Sciatic nerve (tissue), 2 donors: Measurements from ENCODE around the gene PSME1. TPM values are rescaled to one million over a fixed set of nuclear protein-coding genes. Genes with fewer than 3 reads are reported as not detected.

ENCODE experiments used
- ATAC-seq: fragments of 200-7000 bp; cut with Tn5 transposase; one replicate; pipeline ENCODE4 v1.9.1; 2020; ENCODE audit warnings: mild to moderate bottlenecking, moderate library complexity
- DNase-seq: peaks from one replicate; pipeline ENCODE4 v3.0.0-alpha.2; 2020; ENCODE audit warnings: low spot score
- intact Hi-C: fragments of 100-400 bp; cut with DNase I; formaldehyde crosslinking; loops from one replicate; pipeline ENCODE4 v1.14.2; 2022
- total RNA-seq: library from RNA; stranded (reverse); fragmentation: NEBNext Ultra II Directional; extraction: Animal tissue kit (Norgen Biotek cat#: 25700); gene quantifications from one replicate; pipeline ENCODE4 v1.2.1, GENCODE V29; 2021
- donor health status: DM: no; HTN: no; CAD: no.
- donor health status: DM: no; HTN: no; CAD: no.

Gene PSME1
- 116 TPM for total RNA-seq

DNA sequence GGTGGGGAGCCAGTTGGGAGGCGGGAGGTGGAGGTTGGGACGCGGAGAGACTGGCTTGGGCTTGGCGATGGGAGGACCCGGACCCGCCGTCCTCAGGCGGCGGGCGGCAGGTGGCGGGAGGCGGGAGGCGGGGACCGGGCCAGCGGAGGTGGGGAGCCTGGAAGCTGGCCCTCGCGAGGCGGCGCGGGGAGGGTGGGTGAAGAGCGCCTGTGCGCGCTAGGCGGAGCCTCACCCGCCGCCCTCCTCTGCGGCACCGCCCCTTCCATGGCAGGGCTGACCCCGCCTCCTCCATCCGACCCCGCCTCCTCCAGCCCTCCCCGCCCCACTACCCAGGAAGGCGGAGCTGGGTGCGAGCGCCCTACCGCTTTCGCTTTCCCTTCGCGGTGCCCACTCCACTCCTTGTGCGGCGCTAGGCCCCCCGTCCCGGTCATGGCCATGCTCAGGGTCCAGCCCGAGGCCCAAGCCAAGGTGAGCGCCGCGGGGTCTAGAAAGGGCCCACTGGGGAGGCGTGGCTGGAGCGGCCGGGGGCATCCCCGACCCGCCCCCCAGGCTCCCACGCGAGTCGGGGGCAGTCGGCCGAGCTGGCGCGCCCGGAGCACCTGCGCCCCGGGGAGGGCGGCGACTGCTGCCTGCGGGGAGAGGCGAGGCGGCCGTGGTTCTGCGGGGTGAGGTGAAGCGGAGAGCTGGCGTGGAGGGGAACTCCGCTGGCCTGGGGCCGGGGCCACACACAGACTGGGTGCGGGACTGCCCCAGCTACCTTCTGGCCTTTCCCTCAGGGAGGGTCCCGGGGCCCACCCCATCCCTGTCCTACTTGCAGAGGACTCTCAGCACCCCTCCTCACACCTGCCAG lies at the start of gene PSME1:
Gene PSME1, plus strand, starts transcription at position 361 of the 850 bp plus-strand sequence. Its CDS starts 69 bp downstream, at position 430.
- DNase-seq (peak; percentile 96), ATAC-seq (peak; percentile 98)
- intact Hi-C loops: no loop called here

DNA sequence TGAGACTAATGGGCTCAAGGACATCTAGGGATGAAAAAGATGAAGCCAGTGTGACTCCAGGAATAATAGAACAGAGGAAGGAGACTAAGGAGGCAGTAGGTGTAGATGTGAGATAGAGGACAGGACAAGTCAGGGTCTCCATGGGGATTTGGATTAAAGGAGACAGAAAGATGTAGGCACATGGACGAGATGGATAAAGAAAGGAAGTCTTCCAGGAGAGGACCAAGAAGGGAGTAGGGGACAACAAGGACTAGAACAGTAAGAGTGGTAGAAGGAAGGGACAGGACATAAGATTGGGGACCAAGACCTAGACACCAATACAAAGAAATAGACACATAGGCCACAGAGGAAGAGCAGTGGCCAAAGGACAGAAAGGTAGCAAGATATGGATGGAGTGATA lies 49.0 kb upstream of the PSME1 start:
- DNase-seq (no peak), ATAC-seq (no peak)
- intact Hi-C loops: no loop called here

DNA sequence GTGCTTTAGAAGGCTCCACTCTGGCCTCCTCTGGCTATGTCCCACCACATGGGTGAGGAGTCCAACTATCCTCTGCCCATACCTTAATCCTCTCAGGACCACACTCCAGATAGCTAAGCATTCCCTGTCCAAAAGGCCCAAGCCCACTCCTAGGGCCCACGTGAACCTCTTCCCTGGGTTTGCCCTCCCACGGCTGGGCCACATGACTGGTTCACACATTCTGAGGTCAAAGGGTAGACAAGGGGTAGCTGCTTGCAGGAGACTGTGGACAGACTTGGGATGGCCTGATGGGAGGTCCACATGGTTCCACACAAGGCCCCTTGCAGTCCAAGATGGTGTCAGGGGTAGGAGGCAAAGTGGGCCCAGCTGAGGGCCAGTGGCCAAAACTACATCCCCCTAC lies 47.9 kb upstream of the PSME1 start:
- intact Hi-C loops: no loop called here
- ATAC-seq (no peak), DNase-seq (no peak)

DNA sequence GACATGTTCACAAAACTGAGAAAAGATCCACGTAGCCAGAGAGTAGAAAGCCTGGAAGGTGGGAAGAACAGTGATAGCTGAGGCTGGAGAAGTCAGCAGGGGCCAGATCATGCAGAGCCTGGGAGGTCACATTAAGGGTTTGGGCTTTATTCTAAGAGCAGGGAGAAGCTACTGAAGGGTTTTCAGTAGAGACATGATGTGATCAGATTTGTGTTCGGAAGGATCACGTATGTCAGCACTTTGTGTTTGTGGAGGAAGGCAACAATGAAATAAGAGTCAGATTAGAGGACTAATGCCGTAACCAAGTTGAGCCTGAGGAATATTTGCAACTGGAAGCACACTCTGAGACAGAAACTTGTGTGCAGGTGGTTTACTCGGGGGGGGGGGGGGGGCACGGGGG lies 46.1 kb upstream of the PSME1 start:
- no peak for ATAC-seq
- intact Hi-C loops: no loop called here
- no peak for DNase-seq

GRCh38 chr14:24092110-24092504 lies 43.9 kb upstream of the PSME1 start:
- ATAC-seq (no peak), DNase-seq (no peak)
- intact Hi-C loops: no loop called here

GRCh38 chr14:24092505-24093206 lies 43.3 kb upstream of the PSME1 start:
- ATAC-seq: peak; percentile 5
- no peak for DNase-seq
- intact Hi-C loops: no loop called here

- intact Hi-C loops: no loop called here
- DNase-seq (no peak), ATAC-seq (no peak)
These were observed 42.6 kb upstream of the PSME1 start for GRCh38 chr14:24093207-24093900.

- ATAC-seq: peak; percentile 94
- DNase-seq: peak; percentile 92
- intact Hi-C loops: no loop called here
These were observed 41.8 kb upstream of the PSME1 start, which contains the start of gene PCK2 for GRCh38 chr14:24093901-24094840. TSS of gene PCK2 (plus strand) at chr14:24094311. CDS start at chr14:24094406, 95 bp downstream.

DNA sequence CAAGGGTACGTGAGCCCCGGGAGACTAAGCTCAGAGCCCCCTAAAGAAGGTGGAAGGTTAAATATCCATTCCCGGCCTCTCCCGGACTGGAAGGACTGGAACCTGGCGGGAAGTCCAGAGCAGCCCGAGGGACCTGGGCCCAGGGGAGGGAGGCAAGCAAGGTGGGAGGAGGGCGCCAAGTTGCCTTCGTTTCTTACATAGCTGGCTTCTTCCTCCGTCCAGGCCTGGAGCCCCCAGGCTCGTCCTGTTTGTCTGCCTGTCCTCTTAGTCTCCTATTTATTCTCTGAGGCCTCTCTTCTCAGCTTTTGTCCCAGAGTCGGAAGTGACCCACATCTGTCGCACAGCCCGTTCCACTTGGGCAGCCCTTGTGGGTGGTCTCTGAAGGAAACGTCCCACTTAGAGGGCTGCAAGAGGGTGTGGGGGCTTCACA lies 41.1 kb upstream of the PSME1 start:
- intact Hi-C loops: loop anchor here (5.0 kb wide), 1 partner anchor 38 kb away; no protein-coding TSS in a partner anchor
- ATAC-seq (no peak), DNase-seq (peak; percentile 71)

- DNase-seq: no peak
- peak; percentile 19 for ATAC-seq
- intact Hi-C loops: loop anchor here (5.0 kb wide), 1 partner anchor 38 kb away; no protein-coding TSS in a partner anchor
These were observed 40.5 kb upstream of the PSME1 start for GRCh38 chr14:24095271-24096068.

DNA sequence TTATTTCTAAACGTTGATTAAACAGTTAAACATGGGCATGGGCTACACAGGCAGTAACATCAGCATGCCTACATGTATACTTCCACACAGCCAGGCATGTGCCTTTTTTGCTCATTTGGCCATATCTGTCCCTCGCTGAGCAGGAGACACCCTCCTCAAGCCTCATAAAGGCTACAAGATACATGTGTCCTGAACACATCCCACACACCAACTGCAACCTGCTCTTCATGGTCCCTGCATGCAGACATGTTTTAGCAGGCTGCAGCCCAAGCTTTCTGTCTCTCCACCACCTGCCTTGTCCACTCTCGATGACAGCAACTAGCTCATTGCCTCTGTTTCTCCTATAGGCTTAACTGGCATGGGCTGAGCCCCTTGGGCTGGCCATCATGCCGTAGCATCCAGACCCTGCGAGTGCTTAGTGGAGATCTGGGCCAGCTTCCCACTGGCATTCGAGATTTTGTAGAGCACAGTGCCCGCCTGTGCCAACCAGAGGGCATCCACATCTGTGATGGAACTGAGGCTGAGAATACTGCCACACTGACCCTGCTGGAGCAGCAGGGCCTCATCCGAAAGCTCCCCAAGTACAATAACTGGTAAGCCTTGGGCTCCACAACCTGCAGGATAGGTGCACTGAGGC lies 39.3 kb upstream of the PSME1 start:
- ATAC-seq: no peak
- intact Hi-C loops: loop anchor here (5.0 kb wide), 1 partner anchor 39 kb away; no protein-coding TSS in a partner anchor
- no peak for DNase-seq

DNA sequence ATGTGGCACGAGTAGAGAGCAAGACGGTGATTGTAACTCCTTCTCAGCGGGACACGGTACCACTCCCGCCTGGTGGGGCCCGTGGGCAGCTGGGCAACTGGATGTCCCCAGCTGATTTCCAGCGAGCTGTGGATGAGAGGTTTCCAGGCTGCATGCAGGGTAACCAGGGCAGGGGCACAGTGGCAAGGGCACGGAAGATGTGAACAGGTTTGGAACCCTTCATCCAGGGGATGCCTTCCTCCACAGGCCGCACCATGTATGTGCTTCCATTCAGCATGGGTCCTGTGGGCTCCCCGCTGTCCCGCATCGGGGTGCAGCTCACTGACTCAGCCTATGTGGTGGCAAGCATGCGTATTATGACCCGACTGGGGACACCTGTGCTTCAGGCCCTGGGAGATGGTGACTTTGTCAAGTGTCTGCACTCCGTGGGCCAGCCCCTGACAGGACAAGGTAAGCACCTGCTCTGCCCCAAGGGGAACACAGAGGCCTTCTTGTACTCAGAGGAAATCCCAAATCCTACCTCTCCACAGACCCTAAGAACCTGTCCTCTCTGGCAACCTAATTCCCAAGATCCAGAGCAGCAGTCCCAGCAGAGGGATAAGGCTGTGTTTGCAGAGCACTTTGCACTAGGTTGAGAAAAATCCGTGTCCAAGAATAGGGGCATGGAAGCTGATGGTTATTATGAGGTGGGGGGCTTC lies 37.6 kb upstream of the PSME1 start:
- intact Hi-C loops: loop anchor here (5.0 kb wide), 1 partner anchor 41 kb away; no protein-coding TSS in a partner anchor
- DNase-seq (no peak), ATAC-seq (no peak)

- intact Hi-C loops: loop anchor here (5.0 kb wide), 1 partner anchor 42 kb away; no protein-coding TSS in a partner anchor
- no peak for DNase-seq
- ATAC-seq: no peak
These were observed 36.8 kb upstream of the PSME1 start for GRCh38 chr14:24098927-24099813.

DNA sequence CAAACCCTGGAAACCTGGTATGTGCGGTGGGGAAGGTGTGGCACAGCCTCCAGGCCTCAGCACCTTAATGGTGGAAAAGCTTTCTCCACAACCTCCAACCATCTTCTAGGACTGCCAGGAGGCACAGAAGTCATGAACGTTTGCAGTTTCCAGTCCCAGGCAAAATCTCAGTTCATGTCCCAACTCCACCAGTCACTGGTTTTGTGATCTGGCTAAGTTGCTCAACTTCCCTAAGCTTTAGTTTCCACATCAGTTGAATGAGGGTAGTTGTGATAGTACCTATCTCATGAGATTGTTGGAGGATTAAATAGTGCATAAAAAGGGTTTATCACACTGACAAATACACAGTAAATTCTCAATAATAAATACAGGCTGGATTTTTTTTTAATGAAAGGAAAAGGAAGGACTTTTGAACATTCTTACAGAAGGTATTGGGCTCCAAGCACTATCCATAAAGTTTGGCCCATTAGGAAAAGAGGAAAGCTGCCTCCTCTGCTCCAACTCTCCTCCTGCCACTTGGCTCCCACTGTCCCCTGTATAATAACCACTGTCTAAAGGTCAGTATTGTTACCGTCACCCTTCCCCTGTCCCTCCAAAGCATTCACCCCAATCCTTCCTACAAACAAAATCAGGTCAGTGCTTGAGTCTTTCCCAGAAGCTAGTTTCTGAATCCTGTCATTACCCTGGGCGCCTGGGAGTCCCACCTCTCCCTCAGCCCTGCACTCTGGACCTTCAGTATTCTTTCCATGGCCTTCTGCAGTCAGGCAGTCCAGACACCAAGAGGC lies 35.6 kb upstream of the PSME1 start:
- ATAC-seq (no peak), DNase-seq (no peak)
- intact Hi-C loops: no loop called here

DNA sequence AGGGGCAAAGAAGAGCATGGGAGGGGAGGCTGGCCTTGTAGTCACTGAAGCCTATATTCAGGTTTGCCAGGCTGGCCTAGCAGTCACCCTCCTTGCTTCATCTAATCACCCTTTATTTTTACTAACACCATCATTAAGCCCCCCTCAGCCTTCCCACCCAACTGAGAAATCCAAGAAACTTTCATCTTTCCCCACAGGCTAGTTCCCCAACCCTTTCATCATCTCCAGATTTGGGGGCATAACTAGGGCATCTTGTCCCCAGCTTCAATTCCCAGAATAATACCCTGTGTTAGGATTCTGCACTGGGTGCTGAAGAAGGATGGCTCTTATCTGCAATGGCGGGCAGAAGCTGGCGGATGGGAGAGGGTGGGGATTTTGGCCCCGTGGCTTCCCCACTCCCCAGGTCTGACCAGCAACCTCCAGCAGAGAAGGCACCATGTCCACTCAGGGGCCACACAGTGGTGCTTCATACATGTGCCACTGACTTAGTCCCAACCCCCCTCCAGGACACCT lies 35.0 kb upstream of the PSME1 start:
- DNase-seq (no peak), ATAC-seq (no peak)
- intact Hi-C loops: no loop called here
